GM10248 (cell line): ENCODE results near the gene TNFRSF1A.

ENCODE experiments used
- CTCF ChIA-PET: fragments of 300-600 bp; sonication (Branson Sonifier 250); formaldehyde crosslinking; extraction: SDS; loops from one replicate; lab custom pipeline; 2021; ENCODE audit warnings: antibody characterized with exemption; lab: Yijun Ruan, JAX
- POLR2A ChIA-PET: fragments of 350-650 bp; sonication (Branson Sonifier 250); formaldehyde crosslinking; extraction: SDS; loops from one replicate; lab custom pipeline; 2020; ENCODE audit warnings: antibody characterized with exemption; lab: Yijun Ruan, JAX
- DNase-seq: peaks from one replicate; pipeline ENCODE4 v3.0.0; 2012; ENCODE audit errors: extremely low spot score
- CTCF ChIP-seq: IDR thresholded peaks from 2 replicates; pipeline ENCODE4 v1.5.1; 2012; ENCODE audit warnings: mild to moderate bottlenecking, low read depth; ENCODE audit errors: extremely low read depth, missing control alignments, control extremely low read depth

Gene TNFRSF1A

GRCh38 chr12:6311822-6312528, 29.9 kb downstream of the TNFRSF1A start:
- CTCF ChIA-PET: interaction anchor here (1.1 to 3.7 kb wide), 2 partner anchors 9 to 11 kb away, joined by 4 to 14 read pairs; no protein-coding TSS in a partner anchor

GRCh38 chr12:6310771-6311610, 30.9 kb downstream of the TNFRSF1A start:
- CTCF ChIA-PET: no interaction called here
- TF ChIP-seq CTCF: no peak

More at GRCh38 chr12:6311822-6312528, 29.9 kb downstream of the TNFRSF1A start:
- TF ChIP-seq CTCF: no peak
- POLR2A ChIA-PET: no interaction called here
- DNase-seq: no peak

GRCh38 chr12:6307529-6307928, 34.3 kb downstream of the TNFRSF1A start:
- POLR2A ChIA-PET: no interaction called here
- no peak for DNase-seq

More at GRCh38 chr12:6310771-6311610, 30.9 kb downstream of the TNFRSF1A start:
- no peak for DNase-seq
- POLR2A ChIA-PET: no interaction called here

GRCh38 chr12:6306599-6307220, 35.2 kb downstream of the TNFRSF1A start:
- DNase-seq: no peak
- ChIA-PET CTCF (interaction anchor here (1.4 to 3.3 kb wide), 3 partner anchors 16 to 27 kb away, joined by 6 to 12 read pairs (median 11); no protein-coding TSS in a partner anchor), POLR2A (no interaction called here)
- no peak for TF ChIP-seq CTCF

More at GRCh38 chr12:6307529-6307928, 34.3 kb downstream of the TNFRSF1A start:
- TF ChIP-seq CTCF: no peak
- CTCF ChIA-PET: interaction anchor here (1.4 to 3.3 kb wide), 4 partner anchors 15 to 30 kb away, joined by 4 to 12 read pairs (median 8); no protein-coding TSS in a partner anchor

GRCh38 chr12:6306151-6306550, 35.7 kb downstream of the TNFRSF1A start:
- DNase-seq: no peak
- CTCF ChIA-PET: interaction anchor here (0.6 to 1.0 kb wide), 2 partner anchors 8 to 14 kb away, joined by 3 read pairs; no protein-coding TSS in a partner anchor
- TF ChIP-seq CTCF: no peak
- POLR2A ChIA-PET: no interaction called here

GRCh38 chr12:6303071-6303470, 38.8 kb downstream of the TNFRSF1A start:
- ChIA-PET POLR2A (interaction anchor here (0.8 kb wide), 1 partner anchor 167 kb away, joined by 5 read pairs; the partner anchor contains the start of gene VAMP1), CTCF (interaction anchor here (1.3 to 2.9 kb wide), 2 partner anchors 10 to 25 kb away, joined by 4 to 8 read pairs; no protein-coding TSS in a partner anchor)
- DNase-seq: no peak
- TF ChIP-seq CTCF: no peak
